Sigmoid colon (tissue), 3 donors: ENCODE data around the gene SNX11.

Experiments used
- POLR2A ChIP-seq, 2 donors: fragments of 450-650 bp; IDR thresholded peaks; one replicate each; pipeline ENCODE4 v1.6.1; 2016; ENCODE audit warnings: antibody characterized with exemption in 2 of 2, mild to moderate bottlenecking in 2 of 2, moderate library complexity in 2 of 2
- TF ChIP-seq, protein P1 (sequence below), 4 experiments: fragments of 450-650 bp in 3 of 4; fragments of 200-600 bp in 1 of 4; IDR thresholded peaks; one replicate each; pipeline ENCODE4 v1.5.1; 2016 to 2019; ENCODE audit warnings: antibody characterized with exemption in 4 of 4, mild to moderate bottlenecking in 3 of 4, moderate library complexity in 2 of 4

- TF ChIP-seq, protein P1, sequence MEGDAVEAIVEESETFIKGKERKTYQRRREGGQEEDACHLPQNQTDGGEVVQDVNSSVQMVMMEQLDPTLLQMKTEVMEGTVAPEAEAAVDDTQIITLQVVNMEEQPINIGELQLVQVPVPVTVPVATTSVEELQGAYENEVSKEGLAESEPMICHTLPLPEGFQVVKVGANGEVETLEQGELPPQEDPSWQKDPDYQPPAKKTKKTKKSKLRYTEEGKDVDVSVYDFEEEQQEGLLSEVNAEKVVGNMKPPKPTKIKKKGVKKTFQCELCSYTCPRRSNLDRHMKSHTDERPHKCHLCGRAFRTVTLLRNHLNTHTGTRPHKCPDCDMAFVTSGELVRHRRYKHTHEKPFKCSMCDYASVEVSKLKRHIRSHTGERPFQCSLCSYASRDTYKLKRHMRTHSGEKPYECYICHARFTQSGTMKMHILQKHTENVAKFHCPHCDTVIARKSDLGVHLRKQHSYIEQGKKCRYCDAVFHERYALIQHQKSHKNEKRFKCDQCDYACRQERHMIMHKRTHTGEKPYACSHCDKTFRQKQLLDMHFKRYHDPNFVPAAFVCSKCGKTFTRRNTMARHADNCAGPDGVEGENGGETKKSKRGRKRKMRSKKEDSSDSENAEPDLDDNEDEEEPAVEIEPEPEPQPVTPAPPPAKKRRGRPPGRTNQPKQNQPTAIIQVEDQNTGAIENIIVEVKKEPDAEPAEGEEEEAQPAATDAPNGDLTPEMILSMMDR (IDR thresholded peaks at IDR 0.05) = no peak
- no peak for TF ChIP-seq POLR2A (IDR thresholded peaks at IDR 0.05)
Measured at GRCh38 chr17:48123111-48123510, 15.5 kb downstream of the SNX11 start.
